Suprapubic skin (tissue), 4 donors: Measurements from ENCODE around the gene SHOX.

Experiments
- POLR2A ChIP-seq, 2 donors: fragments of 450-650 bp; IDR thresholded peaks; one replicate each; pipeline ENCODE4 v1.6.1; 2017; ENCODE audit warnings: antibody characterized with exemption in 2 of 2, mild to moderate bottlenecking in 2 of 2, moderate library complexity in 2 of 2
- POLR2AphosphoS5 ChIP-seq, 3 donors: sonication (generic); formaldehyde crosslinking; IDR thresholded peaks; one replicate each; pipeline ENCODE4 v1.6.1; 2017; ENCODE audit warnings: antibody characterized with exemption in 3 of 3

- TF ChIP-seq POLR2A (IDR thresholded peaks at IDR 0.05) (no peak), POLR2AphosphoS5 (IDR thresholded peaks at IDR 0.05) (no peak)
Measured at GRCh38 chrX:626745-627509, 3.7 kb upstream of the SHOX start.
